ENCODE measurements around the gene KCNQ1.

DNA sequence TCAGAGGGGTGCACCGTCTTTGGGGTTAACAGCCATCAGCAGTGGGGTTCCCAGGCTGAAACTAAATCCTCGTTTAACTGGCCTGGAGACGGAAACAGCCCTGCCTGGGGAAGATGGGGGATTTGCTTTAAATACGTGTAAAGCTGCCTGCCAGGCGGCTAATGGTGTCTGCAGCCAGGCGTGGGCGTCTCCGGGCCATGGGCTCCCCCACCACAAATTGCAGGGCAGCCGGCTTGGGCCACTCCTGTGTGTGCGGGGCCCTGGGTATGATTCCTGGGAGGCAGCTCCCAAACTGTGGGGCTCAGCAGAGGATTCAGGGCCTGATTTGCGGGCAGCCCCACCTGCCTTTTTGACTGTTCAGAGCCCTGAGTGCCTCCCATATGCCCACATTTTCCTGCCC lies 110.5 kb downstream of the KCNQ1 start:
- TF ChIP-seq, protein P1, sequence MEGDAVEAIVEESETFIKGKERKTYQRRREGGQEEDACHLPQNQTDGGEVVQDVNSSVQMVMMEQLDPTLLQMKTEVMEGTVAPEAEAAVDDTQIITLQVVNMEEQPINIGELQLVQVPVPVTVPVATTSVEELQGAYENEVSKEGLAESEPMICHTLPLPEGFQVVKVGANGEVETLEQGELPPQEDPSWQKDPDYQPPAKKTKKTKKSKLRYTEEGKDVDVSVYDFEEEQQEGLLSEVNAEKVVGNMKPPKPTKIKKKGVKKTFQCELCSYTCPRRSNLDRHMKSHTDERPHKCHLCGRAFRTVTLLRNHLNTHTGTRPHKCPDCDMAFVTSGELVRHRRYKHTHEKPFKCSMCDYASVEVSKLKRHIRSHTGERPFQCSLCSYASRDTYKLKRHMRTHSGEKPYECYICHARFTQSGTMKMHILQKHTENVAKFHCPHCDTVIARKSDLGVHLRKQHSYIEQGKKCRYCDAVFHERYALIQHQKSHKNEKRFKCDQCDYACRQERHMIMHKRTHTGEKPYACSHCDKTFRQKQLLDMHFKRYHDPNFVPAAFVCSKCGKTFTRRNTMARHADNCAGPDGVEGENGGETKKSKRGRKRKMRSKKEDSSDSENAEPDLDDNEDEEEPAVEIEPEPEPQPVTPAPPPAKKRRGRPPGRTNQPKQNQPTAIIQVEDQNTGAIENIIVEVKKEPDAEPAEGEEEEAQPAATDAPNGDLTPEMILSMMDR (conservative IDR thresholded peaks at IDR 0.05) = no peak
- no peak for TF ChIP-seq EZH2 (IDR thresholded peaks at IDR 0.05; ENCODE audit: low read depth)
